ENCODE data around the gene SLC23A2.
"Not testable (repeated sequence)": the region's sequence is repeated elsewhere in the genome, so short reads cannot be mapped to it uniquely, and the experiment has no call there.

SLC23A2 gene

GRCh38 chr20:4902788-4903187 lies 98.5 kb downstream of the SLC23A2 start:
- DNase-seq (ENCODE audit: low spot score), result no peak

- no peak for DNase-seq (ENCODE audit: low spot score)
Measured at GRCh38 chr20:4901031-4901818, 100.1 kb downstream of the SLC23A2 start.

GRCh38 chr20:4898282-4899244 lies 102.7 kb downstream of the SLC23A2 start:
- no peak for DNase-seq (ENCODE audit: low spot score)

- DNase-seq (ENCODE audit: low spot score), result peak; percentile 48
Measured at GRCh38 chr20:4897600-4897999, 103.7 kb downstream of the SLC23A2 start.

DNA sequence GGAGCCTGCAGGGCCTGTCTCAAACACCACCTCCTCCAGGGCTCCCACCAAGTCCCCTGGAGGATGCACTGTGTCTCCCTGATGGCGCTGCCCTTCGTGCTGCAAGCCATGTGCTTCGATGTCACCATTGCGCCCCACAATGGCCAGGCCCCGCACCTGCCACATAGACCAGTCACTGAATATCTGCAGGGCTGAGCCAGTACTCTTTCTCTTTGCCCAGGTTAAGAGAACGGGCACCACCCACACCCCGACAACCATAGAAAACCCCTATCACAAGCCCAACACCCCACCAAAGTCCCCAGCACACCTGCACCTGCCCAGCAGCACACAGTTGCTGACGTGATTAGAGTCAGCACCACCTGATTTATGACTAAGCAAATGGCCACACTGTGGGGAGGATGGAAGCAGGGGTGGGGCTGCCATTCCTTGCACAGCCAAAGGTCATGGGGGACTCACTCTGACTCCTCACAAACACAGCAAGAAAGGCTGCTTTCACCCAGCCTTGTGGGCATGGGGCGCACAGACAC lies 104.3 kb downstream of the SLC23A2 start:
- no peak for DNase-seq (ENCODE audit: low spot score)

DNA sequence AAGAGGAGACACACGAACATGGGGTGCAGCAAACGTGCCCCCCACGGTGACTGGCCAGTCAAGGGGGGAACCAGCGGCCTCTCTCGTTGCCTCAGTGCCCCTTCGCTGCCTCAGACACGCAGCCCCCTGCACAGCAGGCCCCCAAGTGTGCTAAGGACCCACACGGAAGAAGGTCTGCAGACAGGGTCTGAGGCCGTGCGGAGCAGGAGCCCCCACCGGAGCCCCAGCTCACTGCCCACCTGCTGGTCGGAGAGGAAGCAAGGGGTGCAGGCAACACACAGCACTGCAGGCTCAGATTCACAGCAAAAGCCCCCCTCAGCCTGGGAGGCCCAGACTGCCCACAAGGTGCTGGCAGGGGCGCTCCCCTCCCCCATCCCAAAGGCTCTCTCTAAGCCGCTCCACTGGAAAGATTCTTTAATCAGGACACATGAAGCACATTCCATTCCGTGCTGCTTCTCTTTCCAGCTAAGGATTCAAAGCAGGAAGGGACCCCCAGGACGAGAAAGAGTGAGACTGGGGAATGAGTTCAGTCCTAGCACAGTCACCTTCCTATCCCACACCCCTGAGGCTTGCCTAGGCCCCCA lies 105.1 kb downstream of the SLC23A2 start:
- DNase-seq (ENCODE audit: low spot score), result no peak

DNA sequence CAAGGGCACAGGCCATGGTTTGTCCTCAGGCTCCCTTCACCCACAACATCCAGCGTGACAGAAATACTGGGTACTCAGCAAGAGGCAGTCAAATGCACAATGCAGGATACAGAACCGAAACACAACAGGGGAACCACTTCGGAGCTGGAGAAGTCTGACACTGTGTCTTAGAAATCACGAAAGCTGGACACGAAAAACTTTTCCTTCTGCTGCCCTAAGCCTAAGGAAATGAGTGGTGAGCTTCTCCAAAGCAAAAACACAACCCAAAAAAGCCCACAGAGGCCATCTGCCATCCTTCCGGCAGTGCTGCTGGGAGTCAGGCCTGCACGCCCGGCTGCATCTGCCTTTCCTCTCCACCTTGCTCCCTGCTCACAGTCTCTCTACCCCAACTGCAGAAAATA lies 106.3 kb downstream of the SLC23A2 start:
- peak; percentile 92 for DNase-seq (ENCODE audit: low spot score)

DNA sequence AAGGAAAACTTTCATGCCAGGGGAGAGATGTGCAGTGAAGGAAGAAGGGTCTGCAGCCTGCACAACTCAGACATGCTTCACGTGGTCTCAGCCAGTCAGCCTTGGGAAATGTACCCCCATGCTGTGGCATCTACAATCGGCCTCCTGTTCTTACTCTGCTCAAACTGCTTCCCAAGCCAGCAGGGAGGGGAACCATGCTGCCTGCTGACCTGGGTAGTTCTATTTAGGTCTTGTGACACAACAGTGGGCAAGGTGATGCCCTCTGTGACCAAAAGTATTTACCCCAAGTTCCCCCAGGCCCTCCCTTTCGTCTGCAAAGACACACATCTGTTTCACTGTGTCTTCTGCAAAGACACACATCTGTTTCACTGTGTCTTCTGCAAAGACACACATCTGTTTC lies 106.9 kb downstream of the SLC23A2 start:
- no peak for DNase-seq (ENCODE audit: low spot score)

DNA sequence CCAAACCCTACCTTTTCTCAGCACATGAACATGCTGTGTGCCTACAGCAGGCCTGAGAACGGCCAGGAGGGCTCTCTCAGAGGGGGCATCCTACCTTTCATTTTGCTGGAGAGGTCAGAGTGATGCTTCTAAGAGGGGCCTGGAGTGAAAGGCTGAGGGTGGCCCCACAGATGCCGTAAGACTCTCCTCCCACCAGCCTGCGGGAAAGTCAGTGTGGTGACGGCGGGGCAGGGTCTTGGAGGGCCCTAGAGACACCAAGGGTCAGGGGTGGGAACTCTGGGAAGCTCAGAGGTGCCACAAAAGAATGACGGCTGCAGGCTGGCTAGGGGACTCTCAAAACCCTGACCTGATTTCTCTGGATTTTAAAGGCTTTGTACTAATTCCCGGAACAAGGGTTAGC lies 107.6 kb downstream of the SLC23A2 start:
- no peak for DNase-seq (ENCODE audit: low spot score)

GRCh38 chr20:4891997-4892396 lies 109.3 kb downstream of the SLC23A2 start:
- no peak for DNase-seq (ENCODE audit: low spot score)

- no peak for DNase-seq (ENCODE audit: low spot score)
Measured at GRCh38 chr20:4891190-4891763, 110.0 kb downstream of the SLC23A2 start.

DNA sequence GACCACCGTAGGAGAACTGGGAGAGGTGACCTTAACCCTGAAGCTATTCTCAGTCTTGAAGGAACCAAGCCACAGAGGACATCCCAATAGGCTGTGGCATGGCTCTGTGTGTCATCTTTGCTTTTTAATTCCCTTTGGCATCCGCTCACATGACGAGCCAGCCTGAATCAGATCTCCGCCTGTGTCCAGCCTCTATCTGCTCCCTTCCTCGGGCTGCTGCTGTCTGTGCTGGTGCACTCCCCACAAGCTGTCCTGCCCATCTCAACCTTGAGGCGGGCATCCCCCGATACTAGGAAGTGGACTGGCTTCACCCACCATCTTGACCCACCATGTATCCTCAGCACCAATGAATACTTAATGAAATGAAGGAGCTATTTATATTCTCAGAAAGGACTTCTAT lies 111.9 kb downstream of the SLC23A2 start:
- DNase-seq (ENCODE audit: low spot score), result no peak

DNA sequence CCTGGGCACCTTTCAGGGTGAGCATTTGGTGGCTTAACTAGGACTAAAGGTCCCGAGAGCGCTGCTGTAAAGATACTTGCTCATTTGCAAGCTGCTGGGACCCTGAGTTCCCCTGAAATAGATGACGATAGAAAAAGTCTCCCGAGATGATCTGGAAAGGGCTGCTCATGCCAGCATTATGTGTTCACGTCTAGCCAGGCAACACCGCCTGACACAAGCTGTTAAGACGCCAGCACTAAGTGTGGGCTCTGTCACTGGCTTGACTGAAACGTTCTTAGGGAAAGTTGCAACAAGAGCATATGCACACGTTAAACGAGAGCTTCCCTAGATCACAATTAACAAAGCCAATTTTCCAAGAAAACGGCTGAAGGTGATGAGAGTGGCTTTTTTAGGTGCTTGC lies 113.7 kb downstream of the SLC23A2 start:
- DNase-seq (ENCODE audit: low spot score), result peak; percentile 22

DNA sequence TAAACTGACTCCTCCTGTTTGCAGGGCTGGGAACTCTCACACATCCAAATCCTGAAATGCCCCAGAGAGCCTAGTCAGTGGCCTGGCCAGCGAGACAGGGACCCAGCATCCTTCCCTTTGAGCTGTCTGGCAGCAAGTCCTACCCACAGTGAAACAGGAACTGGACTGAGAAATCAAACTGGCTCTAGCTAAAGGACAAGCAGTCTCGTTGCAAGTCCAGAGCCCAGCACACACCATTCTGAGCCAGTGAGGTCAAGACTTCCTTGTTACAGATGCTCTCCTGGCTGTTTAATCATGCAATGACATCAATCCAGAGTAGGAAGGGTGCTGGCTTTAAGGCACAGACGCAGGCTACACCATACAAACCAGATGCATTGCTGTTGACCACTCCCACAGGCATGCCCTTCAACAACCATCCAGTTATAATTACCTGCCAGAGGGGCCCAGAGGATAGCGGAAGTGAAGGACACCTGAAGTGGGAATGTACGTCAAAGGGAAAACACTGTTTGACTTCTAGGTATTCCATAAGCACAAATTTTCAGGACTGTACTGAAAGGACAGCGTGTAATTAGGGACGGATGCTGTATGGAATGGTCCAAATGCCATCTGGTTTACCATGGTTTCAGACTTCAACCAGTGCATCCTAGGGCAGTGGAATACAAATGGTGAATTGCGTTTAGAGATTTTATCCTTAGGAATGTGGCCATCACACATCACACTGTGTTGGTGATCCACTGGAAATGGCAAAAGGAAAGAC lies 114.4 kb downstream of the SLC23A2 start:
- DNase-seq (ENCODE audit: low spot score), result peak; percentile 31

GRCh38 chr20:4885877-4886276 lies 115.4 kb downstream of the SLC23A2 start:
- no peak for DNase-seq (ENCODE audit: low spot score)

- DNase-seq (ENCODE audit: low spot score), result no peak
Measured at GRCh38 chr20:4883546-4883945, 117.8 kb downstream of the SLC23A2 start.

DNA sequence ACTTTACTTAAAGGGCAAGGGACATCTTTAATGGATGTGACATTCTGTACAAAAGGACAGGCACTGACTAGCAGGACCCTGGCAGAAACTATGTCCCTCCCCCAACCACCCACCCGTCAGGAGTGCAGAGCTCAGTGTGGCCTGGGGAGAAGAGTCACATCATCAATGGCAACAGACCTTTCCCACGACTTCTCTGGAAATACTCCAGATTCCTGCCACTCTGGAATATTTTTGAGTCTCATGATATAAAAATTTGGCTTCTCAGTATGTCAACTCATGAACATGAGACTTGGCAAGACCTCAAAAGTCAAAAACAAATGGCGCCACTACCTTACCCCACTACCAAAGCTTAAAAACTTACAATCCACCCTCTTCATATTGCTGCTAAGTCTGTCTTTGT lies 118.3 kb downstream of the SLC23A2 start:
- DNase-seq (ENCODE audit: low spot score), result no peak

- DNase-seq (ENCODE audit: low spot score), result no peak
Measured at GRCh38 chr20:4881006-4881730, 120.1 kb downstream of the SLC23A2 start.

DNA sequence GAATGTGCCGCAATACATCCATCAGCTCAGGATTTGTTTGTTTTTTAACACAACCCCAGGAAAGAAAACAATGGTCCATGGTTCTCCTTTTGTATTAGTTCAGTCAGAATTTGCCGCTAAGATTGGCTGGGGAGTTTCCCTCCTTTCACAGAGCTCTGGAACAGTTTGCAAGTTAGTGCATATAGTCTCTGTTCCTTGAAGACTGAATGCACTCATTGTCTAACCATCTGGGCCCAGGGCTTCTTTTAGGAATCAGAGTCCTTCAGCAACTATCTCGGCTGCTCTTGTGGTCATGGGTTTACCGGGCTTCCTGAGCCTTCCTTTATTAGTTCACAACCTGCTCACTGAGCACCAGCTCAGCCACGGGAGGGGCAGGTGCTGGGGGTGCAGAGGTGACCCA lies 121.3 kb downstream of the SLC23A2 start:
- DNase-seq (ENCODE audit: low spot score), result no peak

GRCh38 chr20:4878099-4878498 lies 123.2 kb downstream of the SLC23A2 start:
- not testable (repeated sequence) for DNase-seq (ENCODE audit: low spot score)

- DNase-seq (ENCODE audit: low spot score), result no peak
Measured at GRCh38 chr20:4876731-4877130, 124.6 kb downstream of the SLC23A2 start.
